Epithelial cell of esophagus (primary cell): ENCODE measurements around the gene LRRC4C.

Source experiments
- DNase-seq: peaks from one replicate; pipeline ENCODE4 v3.0.0; 2010; ENCODE audit warnings: low read depth
- H3K4me3 ChIP-seq: 2 replicates; pipeline ENCODE4 v1.5.1; 2011; ENCODE audit warnings: mild to moderate bottlenecking, low read length, control low read depth
- CTCF ChIP-seq: IDR thresholded peaks from 2 replicates; pipeline ENCODE4 v1.5.1; 2011; ENCODE audit warnings: low read depth, mild to moderate bottlenecking, low read length, control low read depth, inconsistent platforms; ENCODE audit not compliant: insufficient read depth; ENCODE audit errors: missing control alignments

The LRRC4C gene

GRCh38 chr11:41225856-41226633 lies 233.4 kb downstream of the LRRC4C start:
- no peak for DNase-seq

GRCh38 chr11:41222236-41222635 lies 237.2 kb downstream of the LRRC4C start:
- TF ChIP-seq CTCF, result no peak
- H3K4me3 ChIP-seq, result no peak overlapping the region
- no peak for DNase-seq

More at GRCh38 chr11:41225856-41226633, 233.4 kb downstream of the LRRC4C start:
- TF ChIP-seq CTCF, result no peak
- no peak overlapping the region for H3K4me3 ChIP-seq

GRCh38 chr11:41206388-41206787 lies 253.1 kb downstream of the LRRC4C start:
- TF ChIP-seq CTCF, result no peak
- DNase-seq, result no peak
- no peak overlapping the region for H3K4me3 ChIP-seq

- no peak overlapping the region for H3K4me3 ChIP-seq
- peak; percentile 79 for TF ChIP-seq CTCF
- peak; percentile 62 for DNase-seq
Measured at GRCh38 chr11:41201156-41201555, 258.3 kb downstream of the LRRC4C start.

- TF ChIP-seq CTCF, result no peak
- H3K4me3 ChIP-seq, result no peak overlapping the region
- DNase-seq, result no peak
Measured at GRCh38 chr11:41190437-41191082, 268.9 kb downstream of the LRRC4C start.

GRCh38 chr11:41189701-41190436 lies 269.6 kb downstream of the LRRC4C start:
- no peak overlapping the region for H3K4me3 ChIP-seq
- TF ChIP-seq CTCF, result no peak
- DNase-seq, result no peak
